Measurements from ENCODE around the gene PWWP2B.

Gene PWWP2B

GRCh38 chr10:132461103-132461682, 64.2 kb downstream of the PWWP2B start:
- Histone ChIP-seq H3K4me1 (ENCODE audit: control insufficient read depth, insufficient read depth, low read length) (peaks cover 15% of the 10 kb centered on the region), H3K9ac (ENCODE audit: low read length) (no peak overlapping the region), H3K27me3 (replicated peaks; ENCODE audit: control insufficient read depth, insufficient read depth, low read length) (peaks cover 30% of the 10 kb centered on the region), H3K9me3 (ENCODE audit: control insufficient read depth, low read length) (no peaks in the 10 kb centered on the region), H3K4me3 (ENCODE audit: low read length) (no peak overlapping the region), H3K36me3 (ENCODE audit: control insufficient read depth, insufficient read depth, low read length, severe bottlenecking) (no peaks in the 10 kb centered on the region)
- no peak for DNase-seq (ENCODE audit: low read depth)

- Histone ChIP-seq H3K9me3 (ENCODE audit: control insufficient read depth, low read length) (no peaks in the 10 kb centered on the region), H3K36me3 (ENCODE audit: control insufficient read depth, insufficient read depth, low read length, severe bottlenecking) (no peaks in the 10 kb centered on the region), H3K27me3 (replicated peaks; ENCODE audit: control insufficient read depth, insufficient read depth, low read length) (peaks cover 25% of the 10 kb centered on the region), H3K4me1 (ENCODE audit: control insufficient read depth, insufficient read depth, low read length) (peaks cover 15% of the 10 kb centered on the region), H3K4me3 (ENCODE audit: low read length) (no peak overlapping the region), H3K9ac (ENCODE audit: low read length) (no peak overlapping the region)
- DNase-seq (ENCODE audit: low read depth): no peak
Measured at GRCh38 chr10:132461683-132462231, 64.8 kb downstream of the PWWP2B start.

GRCh38 chr10:132462463-132463332, 65.7 kb downstream of the PWWP2B start:
- DNase-seq (ENCODE audit: low read depth): no peak
- H3K36me3 ChIP-seq (ENCODE audit: control insufficient read depth, insufficient read depth, low read length, severe bottlenecking): no peaks in the 10 kb centered on the region

GRCh38 chr10:132463333-132464255, 66.6 kb downstream of the PWWP2B start:
- peaks cover 17% of the 10 kb centered on the region for H3K27me3 ChIP-seq (replicated peaks; ENCODE audit: control insufficient read depth, insufficient read depth, low read length)
- DNase-seq (ENCODE audit: low read depth): peak; percentile 19

More at GRCh38 chr10:132462463-132463332, 65.7 kb downstream of the PWWP2B start:
- peaks cover 22% of the 10 kb centered on the region for H3K27me3 ChIP-seq (replicated peaks; ENCODE audit: control insufficient read depth, insufficient read depth, low read length)
- peaks cover 15% of the 10 kb centered on the region for H3K4me1 ChIP-seq (ENCODE audit: control insufficient read depth, insufficient read depth, low read length)
- H3K9ac ChIP-seq (ENCODE audit: low read length): no peak overlapping the region
- no peak overlapping the region for H3K4me3 ChIP-seq (ENCODE audit: low read length)
- H3K9me3 ChIP-seq (ENCODE audit: control insufficient read depth, low read length): no peaks in the 10 kb centered on the region

GRCh38 chr10:132464256-132465192, 67.5 kb downstream of the PWWP2B start:
- Histone ChIP-seq H3K9me3 (ENCODE audit: control insufficient read depth, low read length) (no peaks in the 10 kb centered on the region), H3K36me3 (ENCODE audit: control insufficient read depth, insufficient read depth, low read length, severe bottlenecking) (no peaks in the 10 kb centered on the region), H3K27me3 (replicated peaks; ENCODE audit: control insufficient read depth, insufficient read depth, low read length) (peaks cover 17% of the 10 kb centered on the region), H3K4me1 (ENCODE audit: control insufficient read depth, insufficient read depth, low read length) (peaks cover 13% of the 10 kb centered on the region), H3K9ac (ENCODE audit: low read length) (peak overlapping the region; percentile 78), H3K4me3 (ENCODE audit: low read length) (peak overlapping the region; percentile 30)
- no peak for DNase-seq (ENCODE audit: low read depth)

More at GRCh38 chr10:132463333-132464255, 66.6 kb downstream of the PWWP2B start:
- Histone ChIP-seq H3K9ac (ENCODE audit: low read length) (peak overlapping the region; percentile 78), H3K36me3 (ENCODE audit: control insufficient read depth, insufficient read depth, low read length, severe bottlenecking) (no peaks in the 10 kb centered on the region), H3K4me1 (ENCODE audit: control insufficient read depth, insufficient read depth, low read length) (peaks cover 14% of the 10 kb centered on the region), H3K4me3 (ENCODE audit: low read length) (no peak overlapping the region), H3K9me3 (ENCODE audit: control insufficient read depth, low read length) (no peaks in the 10 kb centered on the region)

GRCh38 chr10:132465193-132465888, 68.3 kb downstream of the PWWP2B start:
- H3K4me3 ChIP-seq (ENCODE audit: low read length): no peak overlapping the region
- DNase-seq (ENCODE audit: low read depth): no peak

GRCh38 chr10:132465889-132466519, 69.0 kb downstream of the PWWP2B start:
- H3K27me3 ChIP-seq (replicated peaks; ENCODE audit: control insufficient read depth, insufficient read depth, low read length): peaks cover 8% of the 10 kb centered on the region
- H3K9ac ChIP-seq (ENCODE audit: low read length): no peak overlapping the region
- peaks cover under 1% of the 10 kb centered on the region for H3K9me3 ChIP-seq (ENCODE audit: control insufficient read depth, low read length)
- H3K4me1 ChIP-seq (ENCODE audit: control insufficient read depth, insufficient read depth, low read length): peaks cover 13% of the 10 kb centered on the region
- no peak overlapping the region for H3K4me3 ChIP-seq (ENCODE audit: low read length)
- DNase-seq (ENCODE audit: low read depth): no peak
- no peaks in the 10 kb centered on the region for H3K36me3 ChIP-seq (ENCODE audit: control insufficient read depth, insufficient read depth, low read length, severe bottlenecking)

More at GRCh38 chr10:132465193-132465888, 68.3 kb downstream of the PWWP2B start:
- Histone ChIP-seq H3K9me3 (ENCODE audit: control insufficient read depth, low read length) (no peaks in the 10 kb centered on the region), H3K36me3 (ENCODE audit: control insufficient read depth, insufficient read depth, low read length, severe bottlenecking) (no peaks in the 10 kb centered on the region), H3K9ac (ENCODE audit: low read length) (peak overlapping the region; percentile 78), H3K27me3 (replicated peaks; ENCODE audit: control insufficient read depth, insufficient read depth, low read length) (peaks cover 10% of the 10 kb centered on the region), H3K4me1 (ENCODE audit: control insufficient read depth, insufficient read depth, low read length) (peaks cover 13% of the 10 kb centered on the region)

GRCh38 chr10:132466520-132467463, 69.8 kb downstream of the PWWP2B start:
- Histone ChIP-seq H3K9ac (ENCODE audit: low read length) (no peak overlapping the region), H3K4me1 (ENCODE audit: control insufficient read depth, insufficient read depth, low read length) (peaks cover 13% of the 10 kb centered on the region), H3K36me3 (ENCODE audit: control insufficient read depth, insufficient read depth, low read length, severe bottlenecking) (no peaks in the 10 kb centered on the region), H3K27me3 (replicated peaks; ENCODE audit: control insufficient read depth, insufficient read depth, low read length) (peaks cover 5% of the 10 kb centered on the region), H3K4me3 (ENCODE audit: low read length) (no peak overlapping the region), H3K9me3 (ENCODE audit: control insufficient read depth, low read length) (peaks cover 8% of the 10 kb centered on the region)
- DNase-seq (ENCODE audit: low read depth): no peak

Data from adipocyte (in vitro differentiated cells).